ENCODE measurements around the gene WDR86. TPM values are rescaled to one million over a fixed set of nuclear protein-coding genes. Genes with fewer than 3 reads are reported as not detected.

WDR86 gene
- total and polyA plus RNA-seq, 2 of the 8 experiments (the other 6 are each of a cell fraction or from before 2014, with no cell fraction given) = 12.7 to 15.8 TPM

- TF ChIP-seq CBX5 (IDR thresholded peaks at IDR 0.05; ENCODE audit: low read depth, low read length) (no peak), KDM4A (IDR thresholded peaks at IDR 0.05; ENCODE audit: low read depth, low read length, severe bottlenecking) (peak; percentile 88), SIX5 (IDR thresholded peaks at IDR 0.05; ENCODE audit: low read depth, low read length) (no peak), ZNF274 (IDR thresholded peaks at IDR 0.05; ENCODE audit: borderline replicate concordance, extremely low read depth, low read length) (no peak)
Observed at GRCh38 chr7:151448261-151449252, 38.7 kb upstream of the WDR86 start (continued).
